Ovary (tissue), 9 donors: ENCODE results near the gene KIR2DL3. TPM values are rescaled to one million over a fixed set of nuclear protein-coding genes. Genes with fewer than 3 reads are reported as not detected.
"Not testable (repeated sequence)": the region's sequence is repeated elsewhere in the genome, so short reads cannot be mapped to it uniquely, and the experiment has no call there.

Experiments used
- DNase-seq, 5 donors: peaks; one replicate each; pipeline ENCODE4 v3.0.0-alpha.2; 2019 to 2020
- H3K27ac ChIP-seq, 2 donors: fragments of 200-600 bp; one replicate each; pipeline versions ENCODE4 v1.5.1 to v1.8.0; 2019 to 2022
- H3K27me3 ChIP-seq: fragments of 200-600 bp; one replicate; pipeline ENCODE4 v1.8.0; 2022
- H3K36me3 ChIP-seq: fragments of 200-600 bp; sonication (generic); one replicate; pipeline ENCODE4 v1.5.1; 2019
- H3K4me1 ChIP-seq: one replicate; pipeline ENCODE4 v1.8.1; 2013; ENCODE audit warnings: mild to moderate bottlenecking, moderate library complexity; ENCODE audit not compliant: insufficient read depth
- H3K4me3 ChIP-seq: fragments of 200-600 bp; sonication (generic); one replicate; pipeline ENCODE4 v1.5.1; 2017
- H3K9me3 ChIP-seq, 2 donors: fragments of 200-600 bp in 1 of 2; sonication (generic) in 1 of 2; one replicate each; pipeline versions ENCODE4 v1.5.1 to v1.8.1; 2013 to 2019; ENCODE audit warnings: mild to moderate bottlenecking in 1 of 2, moderate library complexity in 1 of 2
- EP300 ChIP-seq: sonication (generic); formaldehyde crosslinking; IDR thresholded peaks from one replicate; pipeline ENCODE4 v1.6.1; 2017; ENCODE audit warnings: antibody characterized with exemption
- POLR2A ChIP-seq: fragments of 450-650 bp; IDR thresholded peaks from one replicate; pipeline ENCODE4 v1.6.1; 2017; ENCODE audit warnings: antibody characterized with exemption, mild to moderate bottlenecking, moderate library complexity
- WGBS, 3 donors: extraction: QIAGEN DNeasy Blood & Tissue Kit in 1 of 3; methylation state at CpG; one replicate each; pipeline versions ENCODE4 v1.1.5 to v1.1.7; 2013 to 2017; 5-methylcytosine and 5-hydroxymethylcytosine counted together
- intact Hi-C, 4 donors: fragments of 100-400 bp; cut with DNase I; formaldehyde crosslinking; loops; one replicate each; pipeline versions ENCODE4 v1.11.0 to v1.15.1; 2022 to 2023
- polyA plus RNA-seq, 2 donors: library from polyadenylated mRNA; stranded (reverse); fragments of 200-250 nt in 1 of 2; fragments of 350-450 nt in 1 of 2; fragmentation: Illumina TruSeq in 1 of 2; extraction: RNeasy Lipid Tissue Mini Kit (QIAGEN cat#74804) in 1 of 2; gene quantifications; one replicate each; pipeline ENCODE4 v1.2.3, GENCODE V29; 2013 to 2014
- total RNA-seq, 7 donors: library from RNA; depleted of rRNA in 2 of 7; stranded (reverse); fragments of >200 nt in 2 of 7; fragmentation: NEBNext Ultra II Directional in 3 of 7; extraction: Animal tissue kit (Norgen Biotek cat#: 25700) in 3 of 7; gene quantifications; one replicate each; pipeline versions ENCODE4 v1.1.0 to v1.2.4, GENCODE V29; 2016 to 2023
- TF ChIP-seq, protein P1 (sequence below), 3 donors: fragments of 450-650 bp in 2 of 3; fragments of 200-600 bp in 1 of 3; IDR thresholded peaks; one replicate each; pipeline versions ENCODE4 v1.5.1 to v1.8.0; 2016 to 2022; ENCODE audit warnings: antibody characterized with exemption in 3 of 3, mild to moderate bottlenecking in 1 of 3
- donor health status: DM: no; HTN: no; CAD: no; lungs with moderate emphysema.
- donor health status: DM: no; HTN: no; CAD: no.
- donor health status: Bipolar disorder and iron deficiency.
- donor health status: DM: yes; HTN: yes; CAD: no.
- donor health status: DM: no; HTN: no; CAD: no.
- donor health status: DM: yes; HTN: yes; CAD: no.

The KIR2DL3 gene
- total and polyA plus RNA-seq, 9 donors: 0.45 TPM; not detected in 8

DNA sequence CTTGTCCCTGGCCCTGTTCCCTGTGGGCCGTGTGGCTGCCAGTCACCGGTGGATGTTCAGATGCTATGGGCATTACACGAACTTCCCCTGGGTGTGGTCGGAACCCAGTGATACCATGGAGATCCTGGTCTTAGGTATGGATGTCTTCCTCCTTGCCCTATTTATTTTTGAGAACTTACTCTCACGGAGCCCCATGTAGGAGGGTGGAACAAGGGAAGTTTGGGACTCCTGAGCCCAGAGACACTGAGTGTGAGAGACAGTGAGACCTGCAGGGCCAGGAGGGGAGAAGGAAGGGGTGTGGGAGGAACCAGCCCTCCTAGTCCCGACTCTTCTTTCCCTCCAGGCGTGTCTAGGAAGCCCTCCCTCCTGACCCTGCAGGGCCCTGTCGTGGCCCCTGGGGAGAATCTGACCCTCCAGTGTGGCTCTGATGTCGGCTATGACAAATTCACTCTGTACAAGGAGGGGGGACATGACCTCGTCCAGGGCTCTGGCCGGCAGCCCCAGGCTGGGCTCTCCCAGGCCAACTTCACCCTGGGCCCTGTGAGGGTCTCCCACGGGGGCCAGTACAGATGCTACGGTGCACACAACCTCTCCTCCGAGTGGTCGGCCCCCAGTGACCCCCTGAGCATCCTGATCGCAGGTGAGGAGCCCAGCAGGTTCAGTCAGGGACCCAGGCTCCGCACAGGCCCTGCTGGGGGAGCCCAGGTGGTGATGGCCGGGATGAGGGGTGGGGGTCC, 28.9 kb upstream of the KIR2DL3 start:
- WGBS, 3 donors: 61 to 73% (median 71%) methylated on average over 15 to 18 of the region's 18 CpGs
- Histone ChIP-seq H3K4me3 (no peak overlapping the region), H3K9me3 (no peaks in the 10 kb centered on the region), H3K27ac (no peak overlapping the region), H3K27me3 (no peaks in the 10 kb centered on the region), H3K36me3 (no peaks in the 10 kb centered on the region), H3K4me1 (no peaks in the 10 kb centered on the region)
- intact Hi-C loops: no loop called here
- DNase-seq: no peak
- TF ChIP-seq, protein P1, sequence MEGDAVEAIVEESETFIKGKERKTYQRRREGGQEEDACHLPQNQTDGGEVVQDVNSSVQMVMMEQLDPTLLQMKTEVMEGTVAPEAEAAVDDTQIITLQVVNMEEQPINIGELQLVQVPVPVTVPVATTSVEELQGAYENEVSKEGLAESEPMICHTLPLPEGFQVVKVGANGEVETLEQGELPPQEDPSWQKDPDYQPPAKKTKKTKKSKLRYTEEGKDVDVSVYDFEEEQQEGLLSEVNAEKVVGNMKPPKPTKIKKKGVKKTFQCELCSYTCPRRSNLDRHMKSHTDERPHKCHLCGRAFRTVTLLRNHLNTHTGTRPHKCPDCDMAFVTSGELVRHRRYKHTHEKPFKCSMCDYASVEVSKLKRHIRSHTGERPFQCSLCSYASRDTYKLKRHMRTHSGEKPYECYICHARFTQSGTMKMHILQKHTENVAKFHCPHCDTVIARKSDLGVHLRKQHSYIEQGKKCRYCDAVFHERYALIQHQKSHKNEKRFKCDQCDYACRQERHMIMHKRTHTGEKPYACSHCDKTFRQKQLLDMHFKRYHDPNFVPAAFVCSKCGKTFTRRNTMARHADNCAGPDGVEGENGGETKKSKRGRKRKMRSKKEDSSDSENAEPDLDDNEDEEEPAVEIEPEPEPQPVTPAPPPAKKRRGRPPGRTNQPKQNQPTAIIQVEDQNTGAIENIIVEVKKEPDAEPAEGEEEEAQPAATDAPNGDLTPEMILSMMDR (IDR thresholded peaks at IDR 0.05): no peak
- no peak for TF ChIP-seq POLR2A
- TF ChIP-seq EP300: no peak

DNA sequence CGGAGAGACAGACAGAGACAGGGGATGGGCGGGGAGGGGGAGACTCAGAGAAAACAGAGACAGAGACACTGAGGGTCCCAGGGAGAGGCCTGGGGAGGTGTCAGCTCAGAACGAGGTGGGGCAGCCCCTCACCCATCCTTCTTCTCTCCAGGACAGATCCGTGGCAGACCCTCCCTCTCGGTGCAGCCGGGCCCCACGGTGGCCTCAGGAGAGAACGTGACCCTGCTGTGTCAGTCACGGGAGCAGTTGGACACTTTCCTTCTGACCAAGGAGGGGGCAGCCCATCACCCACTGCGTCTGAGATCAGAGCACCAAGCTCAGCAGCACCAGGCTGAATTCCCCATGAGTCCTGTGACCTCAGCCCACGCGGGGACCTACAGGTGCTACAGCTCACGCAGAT, 28.4 kb upstream of the KIR2DL3 start:
- 48 to 67% (median 66%) methylated on average over 12 of the region's 13 CpGs for WGBS, 3 donors
- intact Hi-C loops, H3K27ac ChIP-seq, H3K9me3 ChIP-seq, H3K36me3 ChIP-seq, H3K4me3 ChIP-seq, H3K27me3 ChIP-seq, DNase-seq, H3K4me1 ChIP-seq: not testable (repeated sequence)

DNA sequence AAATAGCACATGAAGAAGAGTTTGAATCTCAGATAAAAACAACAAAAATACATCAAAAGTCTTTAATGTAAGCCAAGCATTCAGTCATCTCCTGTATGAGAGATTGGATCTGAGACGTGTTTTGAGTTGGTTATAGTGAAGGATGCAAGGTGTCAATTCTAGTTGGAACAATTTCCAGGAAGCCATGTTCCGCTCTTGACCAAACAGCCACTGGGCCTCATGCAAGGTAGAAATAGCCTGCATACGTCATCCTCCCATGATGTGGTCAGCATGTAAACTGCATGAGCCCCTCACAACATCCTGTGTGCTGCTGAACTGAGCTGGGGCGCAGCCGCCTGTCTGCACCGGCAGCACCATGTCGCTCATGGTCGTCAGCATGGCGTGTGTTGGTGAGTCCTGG, 14.2 kb upstream of the KIR2DL3 start, which contains the start of gene KIR3DL3:
Gene KIR3DL3, plus strand, starts transcription at position 301 of the 400 bp plus-strand sequence. Its CDS starts 55 bp downstream, at position 356.
- TF ChIP-seq POLR2A (no peak), EP300 (no peak)
- TF ChIP-seq, protein P1 (IDR thresholded peaks at IDR 0.05): no peak
- no peak within 1 kb of the TSS for H3K27ac ChIP-seq
- no peak for DNase-seq
- no peaks in the 10 kb centered on the region for H3K4me1 ChIP-seq
- H3K4me3 ChIP-seq: no peak within 1 kb of the TSS
- no peaks in the 10 kb centered on the region for H3K9me3 ChIP-seq
- WGBS, 3 donors: 77 to 95% (median 88%) methylated on average over 9 of the region's 9 CpGs
- H3K27me3 ChIP-seq: no peaks in the 10 kb centered on the region
- H3K36me3 ChIP-seq: no peaks in the 10 kb centered on the region
- intact Hi-C loops: no loop called here

DNA sequence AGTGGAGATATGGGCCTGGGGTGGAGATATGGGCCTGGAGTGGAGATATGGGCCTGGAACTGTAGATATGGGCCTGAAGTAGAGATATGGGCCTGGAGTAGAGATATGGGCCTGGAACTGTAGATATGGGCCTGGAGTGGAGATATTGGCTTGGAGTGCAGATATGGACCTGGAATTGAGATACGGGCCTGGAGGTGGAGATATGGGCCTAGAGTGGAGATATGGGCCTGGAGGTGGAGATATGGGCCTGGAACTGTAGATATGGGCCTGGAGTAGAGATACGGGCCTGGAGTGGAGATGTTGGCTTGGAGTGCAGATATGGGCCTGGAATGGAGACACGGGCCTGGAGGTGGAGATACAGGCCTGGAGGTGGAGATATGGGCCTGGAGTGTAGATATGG, 13.7 kb upstream of the KIR2DL3 start:
- no peaks in the 10 kb centered on the region for H3K9me3 ChIP-seq
- intact Hi-C loops: no loop called here
- TF ChIP-seq, protein P1 (IDR thresholded peaks at IDR 0.05): no peak
- no peaks in the 10 kb centered on the region for H3K36me3 ChIP-seq
- H3K27ac ChIP-seq: no peak overlapping the region
- H3K27me3 ChIP-seq: no peaks in the 10 kb centered on the region
- H3K4me3 ChIP-seq: no peak overlapping the region
- no peaks in the 10 kb centered on the region for H3K4me1 ChIP-seq
- no peak for DNase-seq
- 47 to 80% (median 77%) methylated on average over 3 of the region's 3 CpGs for WGBS, 3 donors

DNA sequence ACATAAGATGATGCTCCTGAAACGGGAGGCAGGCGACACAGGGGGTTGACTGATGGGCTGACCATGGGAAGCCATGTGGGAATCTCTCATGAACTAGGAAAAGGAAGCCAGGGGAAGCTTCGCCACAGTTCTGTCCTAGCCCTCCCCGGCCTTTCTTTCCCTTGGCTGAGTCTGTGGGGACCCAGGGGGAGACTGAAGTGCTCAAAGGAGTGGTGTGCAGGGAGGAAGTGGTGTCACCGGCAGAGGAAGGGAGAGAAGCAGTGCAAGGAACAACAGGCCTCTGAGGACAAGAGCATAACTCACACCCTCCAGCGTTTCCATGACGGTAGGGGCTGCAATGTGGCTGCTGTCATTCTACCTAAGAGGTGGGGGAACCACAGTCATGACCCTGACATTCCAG, 13.0 kb upstream of the KIR2DL3 start:
- no peak overlapping the region for H3K4me3 ChIP-seq
- intact Hi-C loops: no loop called here
- H3K9me3 ChIP-seq: no peaks in the 10 kb centered on the region
- DNase-seq: no peak
- no peaks in the 10 kb centered on the region for H3K4me1 ChIP-seq
- 74 to 82% (median 80%) methylated on average over 7 of the region's 7 CpGs for WGBS, 3 donors
- no peak overlapping the region for H3K27ac ChIP-seq
- H3K27me3 ChIP-seq: no peaks in the 10 kb centered on the region
- H3K36me3 ChIP-seq: no peaks in the 10 kb centered on the region
- TF ChIP-seq POLR2A (no peak), EP300 (no peak)
- TF ChIP-seq, protein P1 (IDR thresholded peaks at IDR 0.05): no peak
